ENCODE results near the gene RALGPS2. TPM values are rescaled to one million over a fixed set of nuclear protein-coding genes. Genes with fewer than 3 reads are reported as not detected.

RALGPS2 gene
- total RNA-seq, 1 experiment from 2014 or later, result 38.0 TPM

DNA sequence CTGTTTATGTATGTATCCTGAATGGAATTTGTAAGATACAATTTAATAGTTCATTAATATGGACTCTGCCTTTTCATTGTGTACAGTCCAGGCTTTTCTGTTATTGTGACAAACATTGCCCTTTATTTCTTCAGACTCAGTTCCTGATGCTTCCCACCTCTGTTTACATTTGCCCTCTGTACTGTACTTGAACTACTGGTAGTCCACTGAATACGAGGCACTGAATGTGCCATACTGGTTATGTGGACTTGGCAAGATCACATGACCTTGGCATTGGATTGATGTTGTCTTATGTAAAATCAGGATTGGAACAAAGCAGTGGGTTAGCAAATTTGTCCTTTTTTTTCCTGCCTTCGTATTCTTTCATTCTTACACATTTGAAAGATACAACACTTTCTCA is 27.8 kb downstream of the RALGPS2 start:
- ChIA-PET POLR2A (no interaction called here), CTCF (interaction anchor here (0.6 to 5.1 kb wide), 21 partner anchors 15 to 453 kb away, joined by 3 to 33 read pairs (median 4); partner anchors contain the start of gene RALGPS2)
- Mint-ChIP-seq H3K36me3 (peaks cover 4% of the 10 kb centered on the region; the same call in 1 of the 2 replicates), H3K27me3 (ENCODE audit: low read depth) (no peaks in the 10 kb centered on the region), H3K27ac (no peak overlapping the region), H3K4me3 (no peak overlapping the region), H3K4me1 (no peaks in the 10 kb centered on the region), H3K9me3 (peaks cover 8% of the 10 kb centered on the region)
- ATAC-seq (no peak), DNase-seq (ENCODE audit: low spot score) (no peak)
- TF ChIP-seq ZBTB21 (CRISPR knock-in tag; IDR thresholded peaks at IDR 0.05; ENCODE audit: borderline replicate concordance) (no peak), FOXP4 (CRISPR knock-in tag; IDR thresholded peaks at IDR 0.05) (no peak), GABPB1 (CRISPR knock-in tag; IDR thresholded peaks at IDR 0.05) (no peak), TEAD4 (CRISPR knock-in tag; IDR thresholded peaks at IDR 0.05) (no peak), JAZF1 (CRISPR knock-in tag; IDR thresholded peaks at IDR 0.05) (no peak), ZNF121 (CRISPR knock-in tag; IDR thresholded peaks at IDR 0.05) (no peak), ZBTB43 (CRISPR knock-in tag; IDR thresholded peaks at IDR 0.05) (no peak), AFF4 (CRISPR knock-in tag; IDR thresholded peaks at IDR 0.05; ENCODE audit: borderline replicate concordance) (no peak), NR3C1 (CRISPR knock-in tag; conservative IDR thresholded peaks at IDR 0.05; ENCODE audit: low read depth) (no peak)
- TF ChIP-seq, protein P1, sequence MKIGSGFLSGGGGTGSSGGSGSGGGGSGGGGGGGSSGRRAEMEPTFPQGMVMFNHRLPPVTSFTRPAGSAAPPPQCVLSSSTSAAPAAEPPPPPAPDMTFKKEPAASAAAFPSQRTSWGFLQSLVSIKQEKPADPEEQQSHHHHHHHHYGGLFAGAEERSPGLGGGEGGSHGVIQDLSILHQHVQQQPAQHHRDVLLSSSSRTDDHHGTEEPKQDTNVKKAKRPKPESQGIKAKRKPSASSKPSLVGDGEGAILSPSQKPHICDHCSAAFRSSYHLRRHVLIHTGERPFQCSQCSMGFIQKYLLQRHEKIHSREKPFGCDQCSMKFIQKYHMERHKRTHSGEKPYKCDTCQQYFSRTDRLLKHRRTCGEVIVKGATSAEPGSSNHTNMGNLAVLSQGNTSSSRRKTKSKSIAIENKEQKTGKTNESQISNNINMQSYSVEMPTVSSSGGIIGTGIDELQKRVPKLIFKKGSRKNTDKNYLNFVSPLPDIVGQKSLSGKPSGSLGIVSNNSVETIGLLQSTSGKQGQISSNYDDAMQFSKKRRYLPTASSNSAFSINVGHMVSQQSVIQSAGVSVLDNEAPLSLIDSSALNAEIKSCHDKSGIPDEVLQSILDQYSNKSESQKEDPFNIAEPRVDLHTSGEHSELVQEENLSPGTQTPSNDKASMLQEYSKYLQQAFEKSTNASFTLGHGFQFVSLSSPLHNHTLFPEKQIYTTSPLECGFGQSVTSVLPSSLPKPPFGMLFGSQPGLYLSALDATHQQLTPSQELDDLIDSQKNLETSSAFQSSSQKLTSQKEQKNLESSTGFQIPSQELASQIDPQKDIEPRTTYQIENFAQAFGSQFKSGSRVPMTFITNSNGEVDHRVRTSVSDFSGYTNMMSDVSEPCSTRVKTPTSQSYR (CRISPR knock-in tag; IDR thresholded peaks at IDR 0.05), result no peak
- TF ChIP-seq, protein P2, sequence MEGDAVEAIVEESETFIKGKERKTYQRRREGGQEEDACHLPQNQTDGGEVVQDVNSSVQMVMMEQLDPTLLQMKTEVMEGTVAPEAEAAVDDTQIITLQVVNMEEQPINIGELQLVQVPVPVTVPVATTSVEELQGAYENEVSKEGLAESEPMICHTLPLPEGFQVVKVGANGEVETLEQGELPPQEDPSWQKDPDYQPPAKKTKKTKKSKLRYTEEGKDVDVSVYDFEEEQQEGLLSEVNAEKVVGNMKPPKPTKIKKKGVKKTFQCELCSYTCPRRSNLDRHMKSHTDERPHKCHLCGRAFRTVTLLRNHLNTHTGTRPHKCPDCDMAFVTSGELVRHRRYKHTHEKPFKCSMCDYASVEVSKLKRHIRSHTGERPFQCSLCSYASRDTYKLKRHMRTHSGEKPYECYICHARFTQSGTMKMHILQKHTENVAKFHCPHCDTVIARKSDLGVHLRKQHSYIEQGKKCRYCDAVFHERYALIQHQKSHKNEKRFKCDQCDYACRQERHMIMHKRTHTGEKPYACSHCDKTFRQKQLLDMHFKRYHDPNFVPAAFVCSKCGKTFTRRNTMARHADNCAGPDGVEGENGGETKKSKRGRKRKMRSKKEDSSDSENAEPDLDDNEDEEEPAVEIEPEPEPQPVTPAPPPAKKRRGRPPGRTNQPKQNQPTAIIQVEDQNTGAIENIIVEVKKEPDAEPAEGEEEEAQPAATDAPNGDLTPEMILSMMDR (IDR thresholded peaks at IDR 0.05), result no peak
- TF ChIP-seq, protein P3, sequence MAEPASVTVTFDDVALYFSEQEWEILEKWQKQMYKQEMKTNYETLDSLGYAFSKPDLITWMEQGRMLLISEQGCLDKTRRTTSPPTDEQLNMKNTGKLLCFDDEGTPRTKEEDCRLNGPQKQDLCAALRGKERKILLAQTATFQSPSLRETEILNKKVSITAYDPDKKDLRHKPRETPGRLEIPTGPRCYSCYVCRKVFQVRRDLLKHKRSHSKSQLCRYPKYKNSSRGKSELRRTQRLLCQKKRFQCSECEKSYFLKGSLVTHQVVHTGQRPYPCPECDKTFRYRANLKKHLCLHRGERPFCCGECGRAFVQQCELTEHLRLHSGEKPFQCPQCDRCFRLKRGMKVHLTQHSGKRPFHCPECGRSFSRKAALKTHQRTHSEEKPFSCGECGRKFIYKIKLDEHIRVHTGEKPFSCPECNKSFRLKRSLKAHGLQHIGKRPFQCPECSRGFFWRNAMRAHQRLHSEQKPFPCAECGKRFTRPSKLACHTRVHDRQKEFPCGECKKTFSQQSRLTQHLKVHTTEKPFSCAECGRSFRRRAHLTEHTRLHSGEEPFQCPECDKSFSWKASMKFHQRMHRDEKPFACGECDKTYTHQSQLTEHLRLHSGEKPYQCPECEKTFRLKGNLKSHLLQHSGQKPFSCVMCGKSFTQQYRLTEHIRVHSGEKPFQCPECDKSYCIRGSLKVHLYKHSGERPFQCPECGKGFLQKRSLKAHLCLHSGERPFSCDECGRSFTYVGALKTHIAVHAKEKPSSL (CRISPR knock-in tag; conservative IDR thresholded peaks at IDR 0.05), result no peak
- TF ChIP-seq, protein P4, sequence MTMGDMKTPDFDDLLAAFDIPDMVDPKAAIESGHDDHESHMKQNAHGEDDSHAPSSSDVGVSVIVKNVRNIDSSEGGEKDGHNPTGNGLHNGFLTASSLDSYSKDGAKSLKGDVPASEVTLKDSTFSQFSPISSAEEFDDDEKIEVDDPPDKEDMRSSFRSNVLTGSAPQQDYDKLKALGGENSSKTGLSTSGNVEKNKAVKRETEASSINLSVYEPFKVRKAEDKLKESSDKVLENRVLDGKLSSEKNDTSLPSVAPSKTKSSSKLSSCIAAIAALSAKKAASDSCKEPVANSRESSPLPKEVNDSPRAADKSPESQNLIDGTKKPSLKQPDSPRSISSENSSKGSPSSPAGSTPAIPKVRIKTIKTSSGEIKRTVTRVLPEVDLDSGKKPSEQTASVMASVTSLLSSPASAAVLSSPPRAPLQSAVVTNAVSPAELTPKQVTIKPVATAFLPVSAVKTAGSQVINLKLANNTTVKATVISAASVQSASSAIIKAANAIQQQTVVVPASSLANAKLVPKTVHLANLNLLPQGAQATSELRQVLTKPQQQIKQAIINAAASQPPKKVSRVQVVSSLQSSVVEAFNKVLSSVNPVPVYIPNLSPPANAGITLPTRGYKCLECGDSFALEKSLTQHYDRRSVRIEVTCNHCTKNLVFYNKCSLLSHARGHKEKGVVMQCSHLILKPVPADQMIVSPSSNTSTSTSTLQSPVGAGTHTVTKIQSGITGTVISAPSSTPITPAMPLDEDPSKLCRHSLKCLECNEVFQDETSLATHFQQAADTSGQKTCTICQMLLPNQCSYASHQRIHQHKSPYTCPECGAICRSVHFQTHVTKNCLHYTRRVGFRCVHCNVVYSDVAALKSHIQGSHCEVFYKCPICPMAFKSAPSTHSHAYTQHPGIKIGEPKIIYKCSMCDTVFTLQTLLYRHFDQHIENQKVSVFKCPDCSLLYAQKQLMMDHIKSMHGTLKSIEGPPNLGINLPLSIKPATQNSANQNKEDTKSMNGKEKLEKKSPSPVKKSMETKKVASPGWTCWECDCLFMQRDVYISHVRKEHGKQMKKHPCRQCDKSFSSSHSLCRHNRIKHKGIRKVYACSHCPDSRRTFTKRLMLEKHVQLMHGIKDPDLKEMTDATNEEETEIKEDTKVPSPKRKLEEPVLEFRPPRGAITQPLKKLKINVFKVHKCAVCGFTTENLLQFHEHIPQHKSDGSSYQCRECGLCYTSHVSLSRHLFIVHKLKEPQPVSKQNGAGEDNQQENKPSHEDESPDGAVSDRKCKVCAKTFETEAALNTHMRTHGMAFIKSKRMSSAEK (CRISPR knock-in tag; IDR thresholded peaks at IDR 0.05; ENCODE audit: borderline replicate concordance), result no peak
- TF ChIP-seq, protein P5, sequence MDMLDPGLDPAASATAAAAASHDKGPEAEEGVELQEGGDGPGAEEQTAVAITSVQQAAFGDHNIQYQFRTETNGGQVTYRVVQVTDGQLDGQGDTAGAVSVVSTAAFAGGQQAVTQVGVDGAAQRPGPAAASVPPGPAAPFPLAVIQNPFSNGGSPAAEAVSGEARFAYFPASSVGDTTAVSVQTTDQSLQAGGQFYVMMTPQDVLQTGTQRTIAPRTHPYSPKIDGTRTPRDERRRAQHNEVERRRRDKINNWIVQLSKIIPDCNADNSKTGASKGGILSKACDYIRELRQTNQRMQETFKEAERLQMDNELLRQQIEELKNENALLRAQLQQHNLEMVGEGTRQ (CRISPR knock-in tag; IDR thresholded peaks at IDR 0.05), result no peak

All from WTC11 (cell line).